Nephron progenitor cell (in vitro differentiated cells): ENCODE results near the gene ITK.

Experiments
- DNase-seq: peaks from one replicate; pipeline ENCODE4 v3.0.0; 2021
- H3K27ac Mint-ChIP-seq: 2 replicates; pipeline ENCODE4 v1.8.0; 2021; ENCODE audit warnings: mild to moderate bottlenecking, moderate library complexity, mixed read lengths
- H3K27me3 Mint-ChIP-seq: 2 replicates; pipeline ENCODE4 v1.8.0; 2021; ENCODE audit warnings: mild to moderate bottlenecking, low read depth, mixed read lengths; ENCODE audit not compliant: poor library complexity
- H3K36me3 Mint-ChIP-seq: 2 replicates; pipeline ENCODE4 v1.8.0; 2021; ENCODE audit warnings: low read depth, mixed read lengths
- H3K4me1 Mint-ChIP-seq: 2 replicates; pipeline ENCODE4 v1.8.0; 2021; ENCODE audit warnings: mixed read lengths
- H3K4me3 Mint-ChIP-seq: 2 replicates; pipeline ENCODE4 v1.8.0; 2021; ENCODE audit warnings: mild to moderate bottlenecking, moderate library complexity, mixed read lengths
- H3K9me3 Mint-ChIP-seq: 2 replicates; pipeline ENCODE4 v1.8.0; 2021; ENCODE audit warnings: mild to moderate bottlenecking, moderate library complexity, mixed read lengths
- CTCF ChIP-seq: fragments of 200-600 bp; sonication (generic); IDR thresholded peaks from 2 replicates; pipeline ENCODE4 v1.5.0; 2021; ENCODE audit warnings: antibody characterized with exemption

ITK gene

GRCh38 chr5:157143127-157143971 lies 37.3 kb upstream of the ITK start:
- Mint-ChIP-seq H3K4me1 (peaks cover 4% of the 10 kb centered on the region), H3K27ac (no peak overlapping the region), H3K36me3 (peaks cover 37% of the 10 kb centered on the region), H3K9me3 (peaks cover 17% of the 10 kb centered on the region), H3K4me3 (peak overlapping the region; percentile 91), H3K27me3 (peaks cover 9% of the 10 kb centered on the region)
- no peak for DNase-seq
- no peak for TF ChIP-seq CTCF

- DNase-seq = peak; percentile 73
- Mint-ChIP-seq H3K36me3 (peaks cover 2% of the 10 kb centered on the region), H3K9me3 (peaks cover 3% of the 10 kb centered on the region), H3K27ac (no peak overlapping the region), H3K4me3 (no peak overlapping the region), H3K4me1 (no peaks in the 10 kb centered on the region), H3K27me3 (peaks cover 13% of the 10 kb centered on the region)
- peak; percentile 83 for TF ChIP-seq CTCF
These were observed 31.7 kb upstream of the ITK start for GRCh38 chr5:157148734-157149615.

- Mint-ChIP-seq H3K36me3 (no peaks in the 10 kb centered on the region), H3K4me1 (no peaks in the 10 kb centered on the region), H3K27me3 (peaks cover 10% of the 10 kb centered on the region), H3K4me3 (no peak overlapping the region), H3K27ac (no peak overlapping the region), H3K9me3 (no peaks in the 10 kb centered on the region)
- no peak for TF ChIP-seq CTCF
- no peak for DNase-seq
These were observed 29.6 kb upstream of the ITK start for GRCh38 chr5:157150995-157151394.

- no peak overlapping the region for H3K27ac Mint-ChIP-seq
- DNase-seq = no peak
- no peak overlapping the region for H3K4me3 Mint-ChIP-seq
- no peak for TF ChIP-seq CTCF
- H3K9me3 Mint-ChIP-seq = no peaks in the 10 kb centered on the region
- H3K4me1 Mint-ChIP-seq = no peaks in the 10 kb centered on the region
- no peaks in the 10 kb centered on the region for H3K36me3 Mint-ChIP-seq
- peaks cover 7% of the 10 kb centered on the region for H3K27me3 Mint-ChIP-seq
These were observed 25.3 kb upstream of the ITK start for GRCh38 chr5:157155297-157155696.

- Mint-ChIP-seq H3K9me3 (no peaks in the 10 kb centered on the region), H3K4me1 (no peaks in the 10 kb centered on the region), H3K4me3 (no peak overlapping the region), H3K36me3 (no peaks in the 10 kb centered on the region), H3K27me3 (peaks cover 3% of the 10 kb centered on the region), H3K27ac (no peak overlapping the region)
- no peak for DNase-seq
- no peak for TF ChIP-seq CTCF
These were observed 23.2 kb upstream of the ITK start for GRCh38 chr5:157157293-157157891.
